ENCODE measurements around the gene PAPPA.

DNA sequence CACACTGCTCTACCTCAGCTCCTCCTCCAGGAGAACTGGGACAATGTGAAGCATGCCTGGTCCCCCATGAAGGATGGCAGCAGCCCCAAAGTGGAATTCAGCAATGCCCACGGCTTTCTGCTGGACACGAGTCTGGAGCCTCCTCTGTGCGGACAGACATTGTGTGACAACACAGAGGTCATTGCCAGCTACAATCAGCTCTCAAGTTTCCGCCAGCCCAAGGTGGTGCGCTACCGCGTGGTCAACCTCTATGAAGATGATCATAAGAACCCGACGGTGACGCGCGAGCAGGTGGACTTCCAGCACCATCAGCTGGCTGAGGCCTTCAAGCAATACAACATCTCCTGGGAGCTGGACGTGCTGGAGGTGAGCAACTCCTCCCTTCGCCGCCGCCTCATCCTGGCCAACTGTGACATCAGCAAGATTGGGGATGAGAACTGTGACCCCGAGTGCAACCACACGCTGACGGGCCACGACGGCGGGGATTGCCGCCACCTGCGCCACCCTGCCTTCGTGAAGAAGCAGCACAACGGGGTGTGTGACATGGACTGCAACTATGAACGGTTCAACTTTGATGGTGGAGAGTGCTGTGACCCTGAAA, 34.1 kb downstream of the PAPPA start:
- TF ChIP-seq, protein P1, sequence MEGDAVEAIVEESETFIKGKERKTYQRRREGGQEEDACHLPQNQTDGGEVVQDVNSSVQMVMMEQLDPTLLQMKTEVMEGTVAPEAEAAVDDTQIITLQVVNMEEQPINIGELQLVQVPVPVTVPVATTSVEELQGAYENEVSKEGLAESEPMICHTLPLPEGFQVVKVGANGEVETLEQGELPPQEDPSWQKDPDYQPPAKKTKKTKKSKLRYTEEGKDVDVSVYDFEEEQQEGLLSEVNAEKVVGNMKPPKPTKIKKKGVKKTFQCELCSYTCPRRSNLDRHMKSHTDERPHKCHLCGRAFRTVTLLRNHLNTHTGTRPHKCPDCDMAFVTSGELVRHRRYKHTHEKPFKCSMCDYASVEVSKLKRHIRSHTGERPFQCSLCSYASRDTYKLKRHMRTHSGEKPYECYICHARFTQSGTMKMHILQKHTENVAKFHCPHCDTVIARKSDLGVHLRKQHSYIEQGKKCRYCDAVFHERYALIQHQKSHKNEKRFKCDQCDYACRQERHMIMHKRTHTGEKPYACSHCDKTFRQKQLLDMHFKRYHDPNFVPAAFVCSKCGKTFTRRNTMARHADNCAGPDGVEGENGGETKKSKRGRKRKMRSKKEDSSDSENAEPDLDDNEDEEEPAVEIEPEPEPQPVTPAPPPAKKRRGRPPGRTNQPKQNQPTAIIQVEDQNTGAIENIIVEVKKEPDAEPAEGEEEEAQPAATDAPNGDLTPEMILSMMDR (conservative IDR thresholded peaks at IDR 0.05; ENCODE audit: low read length) = no peak
- no peak for TF ChIP-seq EZH2phosphoT487 (IDR thresholded peaks at IDR 0.05; ENCODE audit: borderline replicate concordance)
